ENCODE results near the gene MTHFD2L.

DNA sequence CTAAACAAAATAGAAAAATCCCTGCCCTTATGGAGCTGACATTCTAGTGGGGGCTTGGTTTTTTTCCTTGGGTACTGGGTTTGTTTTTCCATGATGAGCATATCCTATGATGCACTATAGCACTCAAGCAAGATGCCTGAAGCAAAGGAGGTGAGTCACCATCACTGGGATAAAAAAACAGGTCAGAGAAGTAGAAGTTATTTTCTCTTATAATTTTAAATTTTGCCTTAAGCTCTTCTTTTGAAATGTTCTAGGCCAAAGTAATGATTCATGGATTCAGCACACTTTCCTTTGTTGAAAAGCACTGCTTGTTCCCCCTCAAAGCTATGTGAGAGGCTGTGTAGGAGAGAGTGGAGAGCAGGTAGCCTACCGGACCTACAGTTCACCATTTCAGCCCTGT lies 43.7 kb upstream of the MTHFD2L start:
- TF ChIP-seq, protein P1, sequence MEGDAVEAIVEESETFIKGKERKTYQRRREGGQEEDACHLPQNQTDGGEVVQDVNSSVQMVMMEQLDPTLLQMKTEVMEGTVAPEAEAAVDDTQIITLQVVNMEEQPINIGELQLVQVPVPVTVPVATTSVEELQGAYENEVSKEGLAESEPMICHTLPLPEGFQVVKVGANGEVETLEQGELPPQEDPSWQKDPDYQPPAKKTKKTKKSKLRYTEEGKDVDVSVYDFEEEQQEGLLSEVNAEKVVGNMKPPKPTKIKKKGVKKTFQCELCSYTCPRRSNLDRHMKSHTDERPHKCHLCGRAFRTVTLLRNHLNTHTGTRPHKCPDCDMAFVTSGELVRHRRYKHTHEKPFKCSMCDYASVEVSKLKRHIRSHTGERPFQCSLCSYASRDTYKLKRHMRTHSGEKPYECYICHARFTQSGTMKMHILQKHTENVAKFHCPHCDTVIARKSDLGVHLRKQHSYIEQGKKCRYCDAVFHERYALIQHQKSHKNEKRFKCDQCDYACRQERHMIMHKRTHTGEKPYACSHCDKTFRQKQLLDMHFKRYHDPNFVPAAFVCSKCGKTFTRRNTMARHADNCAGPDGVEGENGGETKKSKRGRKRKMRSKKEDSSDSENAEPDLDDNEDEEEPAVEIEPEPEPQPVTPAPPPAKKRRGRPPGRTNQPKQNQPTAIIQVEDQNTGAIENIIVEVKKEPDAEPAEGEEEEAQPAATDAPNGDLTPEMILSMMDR (IDR thresholded peaks at IDR 0.05), result no peak
- TF ChIP-seq POLR2AphosphoS5 (IDR thresholded peaks at IDR 0.05; ENCODE audit: insufficient read depth in 1 of 2, low read depth in 1 of 2) (no peak), POLR2A (IDR thresholded peaks at IDR 0.05) (no peak)
